ENCODE data around the gene ADGRL3.
"Not testable (repeated sequence)": the region's sequence is repeated elsewhere in the genome, so short reads cannot be mapped to it uniquely, and the experiment has no call there.

ADGRL3 gene

GRCh38 chr4:61740886-61741285, 540.8 kb downstream of the ADGRL3 start:
- Histone ChIP-seq H3K27ac (ENCODE audit: low read depth, low read length) (no peak overlapping the region), H3K9me3 (ENCODE audit: low read length) (no peaks in the 10 kb centered on the region), H3K9ac (ENCODE audit: low read length) (no peak overlapping the region), H3K36me3 (ENCODE audit: insufficient read depth, low read length) (no peaks in the 10 kb centered on the region), H3K27me3 (ENCODE audit: control insufficient read depth in 1 of 2, insufficient read depth in 2 of 2, low read length in 2 of 2) (no peaks in the 10 kb centered on the region), H3K4me1 (ENCODE audit: insufficient read depth, low read length) (no peaks in the 10 kb centered on the region), H3K4me3 (ENCODE audit: low read depth in 1 of 2, low read length in 2 of 2) (no peak overlapping the region)

- no peaks in the 10 kb centered on the region for H3K4me1 ChIP-seq (ENCODE audit: insufficient read depth, low read length)
- no peak overlapping the region for H3K9ac ChIP-seq (ENCODE audit: low read length)
- no peaks in the 10 kb centered on the region for H3K27me3 ChIP-seq (ENCODE audit: control insufficient read depth in 1 of 2, insufficient read depth in 2 of 2, low read length in 2 of 2)
- H3K36me3 ChIP-seq (ENCODE audit: insufficient read depth, low read length): no peaks in the 10 kb centered on the region
- H3K9me3 ChIP-seq (ENCODE audit: low read length): no peaks in the 10 kb centered on the region
- no peak overlapping the region for H3K4me3 ChIP-seq (ENCODE audit: low read depth in 1 of 2, low read length in 2 of 2)
- no peak overlapping the region for H3K27ac ChIP-seq (ENCODE audit: low read depth, low read length)
Observed at GRCh38 chr4:61741327-61742096, 541.4 kb downstream of the ADGRL3 start.

- Histone ChIP-seq H3K36me3 (ENCODE audit: insufficient read depth, low read length) (no peaks in the 10 kb centered on the region), H3K27ac (ENCODE audit: low read depth, low read length) (no peak overlapping the region), H3K9me3 (ENCODE audit: low read length) (no peaks in the 10 kb centered on the region), H3K27me3 (ENCODE audit: control insufficient read depth in 1 of 2, insufficient read depth in 2 of 2, low read length in 2 of 2) (no peaks in the 10 kb centered on the region), H3K4me3 (ENCODE audit: low read depth in 1 of 2, low read length in 2 of 2) (no peak overlapping the region), H3K9ac (ENCODE audit: low read length) (no peak overlapping the region), H3K4me1 (ENCODE audit: insufficient read depth, low read length) (no peaks in the 10 kb centered on the region)
Observed at GRCh38 chr4:61750810-61751209, 550.7 kb downstream of the ADGRL3 start.

GRCh38 chr4:61752617-61753016, 552.5 kb downstream of the ADGRL3 start:
- H3K9ac ChIP-seq (ENCODE audit: low read length): no peak overlapping the region
- no peak overlapping the region for H3K4me3 ChIP-seq (ENCODE audit: low read depth in 1 of 2, low read length in 2 of 2)
- no peaks in the 10 kb centered on the region for H3K4me1 ChIP-seq (ENCODE audit: insufficient read depth, low read length)
- no peak overlapping the region for H3K27ac ChIP-seq (ENCODE audit: low read depth, low read length)
- H3K36me3 ChIP-seq (ENCODE audit: insufficient read depth, low read length): no peaks in the 10 kb centered on the region
- no peaks in the 10 kb centered on the region for H3K27me3 ChIP-seq (ENCODE audit: control insufficient read depth in 1 of 2, insufficient read depth in 2 of 2, low read length in 2 of 2)
- no peaks in the 10 kb centered on the region for H3K9me3 ChIP-seq (ENCODE audit: low read length)

GRCh38 chr4:61753739-61754138, 553.6 kb downstream of the ADGRL3 start:
- H3K27ac ChIP-seq (ENCODE audit: low read depth, low read length): no peak overlapping the region
- no peaks in the 10 kb centered on the region for H3K27me3 ChIP-seq (ENCODE audit: control insufficient read depth in 1 of 2, insufficient read depth in 2 of 2, low read length in 2 of 2)
- no peaks in the 10 kb centered on the region for H3K9me3 ChIP-seq (ENCODE audit: low read length)
- H3K4me1 ChIP-seq (ENCODE audit: insufficient read depth, low read length): no peaks in the 10 kb centered on the region
- H3K36me3 ChIP-seq (ENCODE audit: insufficient read depth, low read length): no peaks in the 10 kb centered on the region
- no peak overlapping the region for H3K4me3 ChIP-seq (ENCODE audit: low read depth in 1 of 2, low read length in 2 of 2)
- no peak overlapping the region for H3K9ac ChIP-seq (ENCODE audit: low read length)

GRCh38 chr4:61756937-61757336, 556.8 kb downstream of the ADGRL3 start:
- not testable (repeated sequence) for H3K4me1 ChIP-seq (ENCODE audit: insufficient read depth, low read length); H3K9me3 ChIP-seq (ENCODE audit: low read length); H3K27me3 ChIP-seq (ENCODE audit: control insufficient read depth in 1 of 2, insufficient read depth in 2 of 2, low read length in 2 of 2); H3K9ac ChIP-seq (ENCODE audit: low read length); H3K36me3 ChIP-seq (ENCODE audit: insufficient read depth, low read length); H3K4me3 ChIP-seq (ENCODE audit: low read depth in 1 of 2, low read length in 2 of 2); H3K27ac ChIP-seq (ENCODE audit: low read depth, low read length)

- H3K9ac ChIP-seq (ENCODE audit: low read length); H3K4me3 ChIP-seq (ENCODE audit: low read depth in 1 of 2, low read length in 2 of 2); H3K9me3 ChIP-seq (ENCODE audit: low read length); H3K27me3 ChIP-seq (ENCODE audit: control insufficient read depth in 1 of 2, insufficient read depth in 2 of 2, low read length in 2 of 2); H3K27ac ChIP-seq (ENCODE audit: low read depth, low read length); H3K4me1 ChIP-seq (ENCODE audit: insufficient read depth, low read length); H3K36me3 ChIP-seq (ENCODE audit: insufficient read depth, low read length): not testable (repeated sequence)
Observed at GRCh38 chr4:61757983-61758382, 557.9 kb downstream of the ADGRL3 start.

GRCh38 chr4:61758596-61758995, 558.5 kb downstream of the ADGRL3 start:
- H3K27me3 ChIP-seq (ENCODE audit: control insufficient read depth in 1 of 2, insufficient read depth in 2 of 2, low read length in 2 of 2); H3K4me3 ChIP-seq (ENCODE audit: low read depth in 1 of 2, low read length in 2 of 2); H3K9me3 ChIP-seq (ENCODE audit: low read length); H3K4me1 ChIP-seq (ENCODE audit: insufficient read depth, low read length); H3K36me3 ChIP-seq (ENCODE audit: insufficient read depth, low read length); H3K9ac ChIP-seq (ENCODE audit: low read length); H3K27ac ChIP-seq (ENCODE audit: low read depth, low read length): not testable (repeated sequence)

- H3K9me3 ChIP-seq (ENCODE audit: low read length); H3K9ac ChIP-seq (ENCODE audit: low read length); H3K36me3 ChIP-seq (ENCODE audit: insufficient read depth, low read length); H3K27ac ChIP-seq (ENCODE audit: low read depth, low read length); H3K27me3 ChIP-seq (ENCODE audit: control insufficient read depth in 1 of 2, insufficient read depth in 2 of 2, low read length in 2 of 2); H3K4me1 ChIP-seq (ENCODE audit: insufficient read depth, low read length); H3K4me3 ChIP-seq (ENCODE audit: low read depth in 1 of 2, low read length in 2 of 2): not testable (repeated sequence)
Observed at GRCh38 chr4:61759245-61759644, 559.1 kb downstream of the ADGRL3 start.

- H3K9me3 ChIP-seq (ENCODE audit: low read length); H3K4me3 ChIP-seq (ENCODE audit: low read depth in 1 of 2, low read length in 2 of 2); H3K27me3 ChIP-seq (ENCODE audit: control insufficient read depth in 1 of 2, insufficient read depth in 2 of 2, low read length in 2 of 2); H3K4me1 ChIP-seq (ENCODE audit: insufficient read depth, low read length); H3K36me3 ChIP-seq (ENCODE audit: insufficient read depth, low read length); H3K9ac ChIP-seq (ENCODE audit: low read length); H3K27ac ChIP-seq (ENCODE audit: low read depth, low read length): not testable (repeated sequence)
Observed at GRCh38 chr4:61759885-61760284, 559.8 kb downstream of the ADGRL3 start.

GRCh38 chr4:61760820-61761219, 560.7 kb downstream of the ADGRL3 start:
- Histone ChIP-seq H3K27me3 (ENCODE audit: control insufficient read depth in 1 of 2, insufficient read depth in 2 of 2, low read length in 2 of 2) (no peaks in the 10 kb centered on the region), H3K4me1 (ENCODE audit: insufficient read depth, low read length) (no peaks in the 10 kb centered on the region), H3K9ac (ENCODE audit: low read length) (no peak overlapping the region), H3K9me3 (ENCODE audit: low read length) (no peaks in the 10 kb centered on the region), H3K4me3 (ENCODE audit: low read depth in 1 of 2, low read length in 2 of 2) (no peak overlapping the region), H3K27ac (ENCODE audit: low read depth, low read length) (no peak overlapping the region), H3K36me3 (ENCODE audit: insufficient read depth, low read length) (no peaks in the 10 kb centered on the region)

All from muscle layer of colon (tissue), 2 donors.